B cell (primary cell): ENCODE results near the gene MTG2.

Experiments
- CTCF ChIP-seq: fragments of 200-600 bp; IDR thresholded peaks from one replicate; pipeline ENCODE4 v1.8.0; 2022; ENCODE audit warnings: antibody characterized with exemption, mild to moderate bottlenecking
- EZH2 ChIP-seq: IDR thresholded peaks from 2 replicates; pipeline ENCODE4 v1.6.1; 2012; ENCODE audit warnings: borderline replicate concordance, low read depth, mild to moderate bottlenecking, moderate library complexity, low read length; ENCODE audit not compliant: insufficient read depth, poor library complexity, severe bottlenecking

- TF ChIP-seq CTCF = no peak
- TF ChIP-seq EZH2 = no peak
These were observed 26.6 kb upstream of the MTG2 start for GRCh38 chr20:62156254-62156556.
